GM19193 (cell line): ENCODE data around the gene HSD17B13.

Source experiments
- POLR2A ChIP-seq: IDR thresholded peaks from 4 replicates; pipeline ENCODE4 v1.6.1; 2011; ENCODE audit not compliant: insufficient read depth, insufficient read length; ENCODE audit errors: extremely low read depth

The HSD17B13 gene, protein sequence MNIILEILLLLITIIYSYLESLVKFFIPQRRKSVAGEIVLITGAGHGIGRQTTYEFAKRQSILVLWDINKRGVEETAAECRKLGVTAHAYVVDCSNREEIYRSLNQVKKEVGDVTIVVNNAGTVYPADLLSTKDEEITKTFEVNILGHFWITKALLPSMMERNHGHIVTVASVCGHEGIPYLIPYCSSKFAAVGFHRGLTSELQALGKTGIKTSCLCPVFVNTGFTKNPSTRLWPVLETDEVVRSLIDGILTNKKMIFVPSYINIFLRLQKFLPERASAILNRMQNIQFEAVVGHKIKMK

GRCh38 chr4:87322754-87323153 lies at the start of gene HSD17B13:
HSD17B13 (minus strand) TSS chr4:87322882; CDS start chr4:87322841, 41 bp downstream.
- no peak for TF ChIP-seq POLR2A

- no peak for TF ChIP-seq POLR2A
Observed at GRCh38 chr4:87370068-87370467, 47.4 kb upstream of the HSD17B13 start.

GRCh38 chr4:87366521-87367162 lies 44.0 kb upstream of the HSD17B13 start:
- no peak for TF ChIP-seq POLR2A

GRCh38 chr4:87365348-87365747 lies 42.7 kb upstream of the HSD17B13 start:
- no peak for TF ChIP-seq POLR2A

DNA sequence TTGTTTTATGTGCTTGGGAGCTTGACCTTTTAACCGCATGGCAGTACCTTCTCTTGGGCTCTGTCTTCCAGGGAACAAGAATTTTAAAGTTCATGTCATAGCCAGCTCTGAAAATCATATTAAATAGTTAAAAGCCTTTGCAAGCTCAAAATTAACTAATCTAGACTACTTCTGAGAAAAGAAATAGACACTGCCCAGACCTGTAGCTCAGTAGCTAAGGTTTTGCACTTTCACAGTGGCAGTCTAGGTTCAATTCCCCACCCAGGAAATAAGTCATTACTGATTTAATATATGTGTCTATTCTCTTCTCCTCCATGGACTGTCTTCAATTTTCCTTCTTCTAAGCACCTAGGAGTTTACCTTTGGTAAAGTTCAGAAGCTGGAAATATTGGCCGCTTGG lies 40.9 kb upstream of the HSD17B13 start:
- TF ChIP-seq POLR2A: no peak

GRCh38 chr4:87360338-87360935 lies 37.8 kb upstream of the HSD17B13 start:
- no peak for TF ChIP-seq POLR2A

- no peak for TF ChIP-seq POLR2A
Observed at GRCh38 chr4:87359258-87359657, 36.6 kb upstream of the HSD17B13 start.

DNA sequence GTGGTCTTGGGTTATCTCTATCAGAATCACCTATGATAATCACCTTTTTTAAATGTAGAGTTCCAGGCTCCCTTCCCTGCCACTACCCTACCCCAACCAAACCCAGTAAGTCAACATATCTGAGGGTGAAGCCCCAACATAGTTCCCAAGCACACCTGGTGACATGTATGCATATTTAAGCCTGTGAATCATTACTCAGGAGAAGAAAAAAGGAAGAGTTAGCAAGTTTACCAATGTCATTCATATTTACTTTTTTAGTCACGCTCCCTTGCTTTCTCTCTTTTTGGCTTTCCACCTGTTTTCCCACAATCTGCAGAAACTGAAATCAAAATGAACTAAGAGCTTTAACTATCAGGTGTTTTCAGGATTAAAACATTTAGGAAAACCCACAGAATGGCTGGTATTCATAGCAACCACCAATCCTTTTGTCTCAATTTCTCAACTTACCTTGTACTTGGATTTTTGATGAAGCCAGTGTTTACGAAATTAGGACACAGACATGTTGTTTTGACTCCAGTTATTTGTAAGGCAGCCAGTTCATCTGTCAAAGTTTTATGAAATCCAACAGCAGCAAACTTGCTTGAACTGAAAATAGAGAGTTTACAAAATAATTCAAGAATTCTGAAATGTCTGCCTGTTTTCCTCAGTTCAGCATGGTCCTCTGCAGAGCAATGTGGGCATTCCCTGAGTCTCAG lies 34.3 kb upstream of the HSD17B13 start:
- TF ChIP-seq POLR2A: no peak

DNA sequence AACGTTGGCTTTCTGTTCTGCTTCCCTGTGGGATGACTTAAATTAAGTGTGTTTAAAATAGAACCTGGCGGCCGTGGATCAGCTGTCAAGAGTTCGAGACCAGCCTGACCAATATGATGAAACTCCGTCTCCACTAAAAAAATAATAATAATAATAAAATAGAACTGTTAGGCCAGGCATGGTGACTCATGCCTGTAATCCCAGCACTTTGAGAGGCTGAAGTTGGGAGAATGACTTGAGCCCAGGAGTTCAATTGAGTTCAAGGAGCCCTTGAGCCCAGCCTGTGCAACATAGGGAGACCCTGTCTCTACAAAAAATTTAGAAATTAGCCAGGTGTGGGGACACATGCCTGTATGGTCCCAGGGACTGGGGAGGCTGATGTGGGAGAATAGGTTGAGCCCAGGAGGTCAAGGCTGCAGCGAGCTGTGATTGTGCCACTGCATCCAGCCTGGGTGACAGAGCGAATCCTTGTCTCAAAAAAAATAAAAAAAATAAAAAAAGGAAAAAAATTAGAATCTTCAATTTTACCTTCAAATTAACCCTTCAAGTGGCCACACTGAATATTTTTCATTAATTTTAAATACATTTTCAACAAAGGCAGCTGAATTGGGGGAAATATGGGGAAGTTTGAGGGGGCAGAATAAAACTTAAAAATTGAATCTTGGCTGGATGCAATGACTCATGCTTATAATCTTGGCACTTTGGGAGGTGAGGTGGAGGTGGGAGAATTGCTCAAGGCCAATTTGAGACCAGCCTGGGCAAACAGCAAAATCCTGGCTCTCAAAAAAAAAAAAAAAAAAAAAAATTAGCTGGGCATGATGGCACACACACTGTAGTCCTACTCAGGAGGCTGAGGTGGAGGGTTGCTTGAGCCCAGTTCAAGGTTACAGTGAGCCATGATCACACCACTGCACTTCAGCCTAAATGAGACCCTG lies 31.8 kb upstream of the HSD17B13 start:
- TF ChIP-seq POLR2A: no peak

GRCh38 chr4:87353592-87353991 lies 30.9 kb upstream of the HSD17B13 start:
- no peak for TF ChIP-seq POLR2A

- no peak for TF ChIP-seq POLR2A
Observed at GRCh38 chr4:87345139-87345538, 22.5 kb upstream of the HSD17B13 start.

GRCh38 chr4:87342872-87343271 lies 20.2 kb upstream of the HSD17B13 start:
- no peak for TF ChIP-seq POLR2A

DNA sequence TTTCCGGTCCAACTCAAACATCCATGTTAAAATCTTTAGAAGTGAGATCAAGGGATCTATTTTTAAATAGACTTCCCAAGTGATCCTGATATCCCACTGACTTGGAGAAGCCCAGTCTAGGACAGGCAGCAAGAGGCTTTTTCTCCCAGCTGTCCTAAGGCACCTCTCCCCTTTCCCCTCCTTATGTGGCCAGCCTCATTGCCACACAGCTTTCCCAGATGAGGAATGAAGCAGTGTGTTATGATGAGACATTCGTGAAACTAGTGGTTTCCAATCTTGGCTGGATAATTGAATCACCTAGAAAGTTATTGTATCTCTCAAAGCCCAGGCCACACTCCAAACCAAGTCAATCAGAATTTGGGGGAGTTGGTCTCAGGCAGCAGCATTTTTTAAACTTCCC lies 16.8 kb upstream of the HSD17B13 start:
- no peak for TF ChIP-seq POLR2A

GRCh38 chr4:87337361-87337760 lies 14.7 kb upstream of the HSD17B13 start:
- TF ChIP-seq POLR2A: no peak
